GM18511 (cell line): ENCODE results near the gene DDX1.
"Not testable (repeated sequence)": the region's sequence is repeated elsewhere in the genome, so short reads cannot be mapped to it uniquely, and the experiment has no call there.

Experiments used
- ATAC-seq: cut with Tn5 transposase; IDR thresholded peaks from one replicate; pipeline ENCODE4 v1.9.1; 2021; ENCODE audit warnings: mild to moderate bottlenecking, moderate library complexity; ENCODE audit not compliant: unreplicated experiment

Gene DDX1

DNA sequence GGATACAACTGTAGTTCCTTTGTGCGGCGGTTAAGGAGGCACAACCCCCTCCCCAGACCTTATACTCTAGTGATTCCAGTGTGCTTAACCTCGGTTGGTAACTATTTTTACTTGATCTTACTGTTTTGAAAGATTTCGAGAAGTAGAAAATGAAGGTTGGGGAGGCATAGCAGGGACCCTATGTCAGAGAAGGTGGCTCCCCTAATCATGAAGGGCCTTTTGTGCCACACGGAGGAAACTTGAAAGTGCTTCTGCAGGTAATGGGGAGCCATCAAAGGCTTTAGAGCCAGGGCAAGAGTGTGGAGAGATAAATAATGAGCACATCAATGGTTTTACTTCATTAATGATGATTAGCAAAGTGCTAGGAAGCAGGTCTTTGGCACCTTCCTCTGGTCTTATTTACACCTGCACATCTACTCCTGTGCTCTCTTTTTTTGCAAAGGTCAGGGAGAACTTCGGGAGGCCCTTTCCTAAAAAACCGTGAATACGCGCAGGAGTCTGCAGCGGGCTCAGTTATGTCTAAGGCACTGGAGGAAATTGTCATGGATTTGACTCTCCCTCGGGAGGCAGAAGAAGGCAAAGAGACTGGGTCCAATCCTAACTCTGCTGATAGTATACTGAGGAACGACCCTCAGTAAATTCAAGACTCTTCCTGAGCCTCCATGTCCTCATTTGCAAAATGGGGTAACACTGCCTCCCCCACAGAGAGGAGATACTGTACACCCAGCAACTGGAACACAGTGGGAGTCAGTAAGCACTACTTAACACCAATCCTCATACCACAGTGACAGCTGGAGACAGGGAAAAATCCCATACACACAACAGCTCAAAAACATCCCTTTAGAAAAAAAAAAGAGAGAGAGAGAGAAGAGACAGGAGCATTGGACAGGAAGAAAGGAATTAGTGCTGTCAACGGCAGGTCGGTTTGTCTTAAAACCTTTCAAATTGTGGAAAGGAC, 81.6 kb downstream of the DDX1 start:
- no peak for ATAC-seq

DNA sequence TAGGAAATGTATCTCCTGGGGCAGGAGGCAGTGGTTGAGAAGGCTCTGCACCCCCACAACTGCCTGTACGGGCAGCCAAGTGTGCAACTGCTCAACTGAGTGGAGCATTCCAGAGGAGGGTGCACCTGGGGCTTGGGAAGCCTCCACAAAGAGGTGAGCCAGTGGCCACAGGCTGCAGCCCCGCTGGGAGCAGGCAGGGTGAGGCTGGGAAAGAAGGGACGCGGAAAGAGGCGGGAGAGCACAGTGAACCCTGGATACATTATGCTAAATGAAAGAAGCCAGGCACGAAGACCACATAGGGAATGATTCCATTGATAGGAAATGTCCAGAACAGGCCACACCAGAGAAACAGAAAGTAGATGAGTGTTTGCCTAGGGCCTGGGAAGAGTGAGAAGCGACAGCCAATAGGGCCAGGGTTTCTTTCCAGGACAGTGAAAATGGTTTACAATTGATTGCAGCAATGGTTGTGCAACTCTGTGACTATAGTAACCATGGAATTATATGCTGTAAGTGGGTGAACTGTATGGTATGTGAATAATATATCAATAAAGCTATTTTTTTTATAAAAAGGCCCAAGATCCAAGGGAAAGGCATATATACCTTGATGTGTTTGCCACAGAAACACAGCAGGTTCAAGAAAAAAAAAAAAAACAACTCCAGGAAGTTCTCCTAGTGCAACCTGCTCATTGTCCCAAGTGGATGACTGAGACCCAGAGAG, 82.4 kb downstream of the DDX1 start:
- no peak for ATAC-seq

DNA sequence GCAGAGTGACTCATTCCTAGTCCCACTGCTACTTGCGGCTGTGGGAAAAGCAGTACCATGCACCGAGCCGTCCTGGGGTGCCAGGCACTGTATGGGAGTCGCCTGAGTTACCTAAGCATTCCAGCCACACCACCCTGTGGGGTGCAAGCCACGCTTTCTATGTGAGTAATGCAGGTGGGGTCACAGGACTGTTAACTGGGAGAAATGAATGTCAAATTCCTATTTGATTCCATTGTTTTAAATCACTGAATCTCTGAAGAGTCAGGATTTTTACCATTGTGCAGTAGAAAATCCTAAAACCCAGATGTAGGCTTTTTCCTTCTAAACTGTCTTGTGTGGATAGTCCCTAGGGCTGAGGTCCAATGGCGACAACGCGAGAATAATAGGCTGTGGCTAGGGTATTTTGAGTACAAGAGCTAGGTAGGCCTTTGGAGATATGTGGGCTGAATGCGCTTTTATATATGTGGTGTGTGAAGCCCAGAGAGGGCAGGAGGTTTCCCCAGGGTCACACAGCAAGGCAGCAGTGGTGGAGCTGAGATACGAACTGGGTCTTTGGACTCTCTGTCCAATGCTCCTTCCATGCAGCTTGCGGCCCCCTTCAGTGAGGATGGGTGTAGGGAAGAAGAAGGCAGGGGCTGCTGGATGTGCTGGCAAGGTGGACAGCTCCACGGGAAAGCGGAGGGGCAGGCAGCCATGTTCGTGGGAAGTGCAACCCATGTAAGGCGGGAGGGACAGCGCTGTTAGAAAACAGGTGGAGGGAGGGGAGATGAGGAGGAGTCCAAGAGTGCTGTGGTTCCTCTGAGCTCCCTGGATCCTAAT, 83.2 kb downstream of the DDX1 start:
- ATAC-seq, result no peak

DNA sequence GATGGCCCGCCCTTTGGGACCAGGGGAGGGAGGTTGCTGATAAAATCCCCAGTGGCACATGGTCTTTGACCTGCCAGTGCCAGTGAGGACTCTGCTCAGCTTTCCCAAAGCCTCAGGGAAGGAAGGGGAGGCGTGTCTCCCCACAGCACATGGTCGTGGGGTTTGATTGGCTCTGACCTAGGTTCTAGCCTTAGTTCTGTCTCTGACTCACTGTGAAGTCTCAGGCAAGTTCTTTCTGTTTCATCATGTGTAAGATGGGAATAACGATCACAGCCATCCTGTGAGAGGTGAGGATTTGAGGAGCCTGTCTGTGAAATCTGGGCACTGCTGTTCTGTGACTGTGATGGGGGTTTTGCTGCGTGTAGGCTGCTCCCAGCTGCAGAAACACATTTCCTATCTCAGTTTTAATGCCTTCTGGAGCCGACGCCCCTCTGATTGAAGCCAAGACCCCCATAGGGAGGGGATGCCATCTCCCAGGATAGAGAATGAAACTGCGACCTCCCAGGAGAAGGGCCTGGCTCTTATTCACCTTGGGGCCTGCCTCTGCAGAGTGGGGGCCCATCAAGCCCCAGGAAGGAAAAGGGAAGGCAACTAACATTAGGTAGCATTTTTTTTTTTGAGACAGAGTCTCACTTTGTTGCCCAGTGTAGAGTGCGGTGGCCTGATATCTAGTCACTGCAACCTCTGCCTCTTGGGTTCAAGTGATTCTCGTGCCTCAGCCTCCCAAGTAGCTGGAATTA, 84.0 kb downstream of the DDX1 start:
- ATAC-seq, result no peak

DNA sequence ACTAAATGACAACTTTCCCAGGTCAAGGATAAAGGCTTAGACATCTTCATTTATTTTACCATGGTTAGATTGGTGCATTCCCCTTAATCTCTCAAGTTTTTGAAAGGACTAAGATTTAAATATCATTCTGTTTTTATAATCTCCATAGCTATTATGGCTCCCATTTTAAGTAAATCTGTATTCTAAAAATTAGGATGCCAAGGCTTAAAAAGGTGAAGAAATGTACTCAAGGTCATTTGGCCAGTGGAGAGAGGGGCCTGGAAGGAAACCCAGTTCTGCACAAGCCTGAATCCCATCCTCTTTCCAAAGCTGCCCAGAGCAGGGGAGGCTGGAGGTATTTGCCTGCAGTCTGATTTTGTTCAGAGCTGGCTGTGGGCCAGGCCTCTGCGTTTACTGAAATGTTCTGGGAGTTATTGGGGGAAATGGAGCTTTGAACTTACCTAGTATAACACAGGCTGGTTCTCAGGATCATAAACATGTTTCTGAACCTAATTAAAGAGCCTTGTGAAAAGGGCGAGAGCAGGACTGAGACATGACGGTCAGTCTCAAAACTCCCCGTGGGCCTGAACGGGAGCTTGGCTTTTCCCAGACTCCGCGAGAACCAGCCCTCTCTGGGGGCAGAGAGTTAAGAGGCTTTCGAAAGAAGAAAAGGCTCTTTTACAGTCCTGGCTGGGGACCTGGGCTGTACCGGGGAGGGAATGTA, 85.6 kb downstream of the DDX1 start:
- no peak for ATAC-seq

DNA sequence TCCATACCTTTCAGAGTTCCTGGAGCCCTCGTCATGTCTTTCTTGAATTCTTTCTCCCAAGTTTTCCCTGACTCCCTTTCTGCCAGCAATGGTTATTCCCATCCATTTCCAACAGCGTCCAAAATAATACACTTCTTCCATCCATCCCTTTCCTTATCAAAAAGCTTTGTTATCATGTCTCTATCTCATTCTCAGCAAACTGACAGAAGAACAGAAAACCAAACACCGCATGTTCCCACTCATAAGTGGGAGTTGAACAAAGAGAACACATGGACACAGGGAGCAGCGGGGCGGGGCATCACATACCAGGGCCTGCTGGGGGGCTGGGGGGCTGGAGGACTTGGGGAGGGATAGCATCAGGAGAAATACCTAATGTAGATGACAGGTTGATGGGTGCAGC, 86.7 kb downstream of the DDX1 start:
- ATAC-seq, result no peak

DNA sequence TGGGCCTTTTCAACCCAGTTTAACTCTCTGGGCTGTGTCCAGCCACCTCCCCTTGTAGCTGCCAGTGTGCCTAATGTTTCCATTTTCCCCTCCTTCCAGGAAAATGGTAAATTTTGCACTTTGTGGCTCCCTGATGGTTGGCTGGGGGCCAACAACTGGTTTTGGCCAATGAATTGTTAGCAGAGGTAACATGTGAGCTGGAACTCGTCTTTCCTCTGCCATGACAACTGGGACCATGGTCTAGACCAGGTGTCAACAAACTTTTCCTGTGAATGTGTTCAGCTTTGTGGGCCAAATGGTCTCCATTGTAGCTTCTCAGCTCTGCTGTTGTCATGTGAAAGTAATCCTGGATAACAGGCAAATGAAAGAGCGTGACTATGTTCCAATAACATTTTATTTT, 87.2 kb downstream of the DDX1 start:
- ATAC-seq, result no peak

DNA sequence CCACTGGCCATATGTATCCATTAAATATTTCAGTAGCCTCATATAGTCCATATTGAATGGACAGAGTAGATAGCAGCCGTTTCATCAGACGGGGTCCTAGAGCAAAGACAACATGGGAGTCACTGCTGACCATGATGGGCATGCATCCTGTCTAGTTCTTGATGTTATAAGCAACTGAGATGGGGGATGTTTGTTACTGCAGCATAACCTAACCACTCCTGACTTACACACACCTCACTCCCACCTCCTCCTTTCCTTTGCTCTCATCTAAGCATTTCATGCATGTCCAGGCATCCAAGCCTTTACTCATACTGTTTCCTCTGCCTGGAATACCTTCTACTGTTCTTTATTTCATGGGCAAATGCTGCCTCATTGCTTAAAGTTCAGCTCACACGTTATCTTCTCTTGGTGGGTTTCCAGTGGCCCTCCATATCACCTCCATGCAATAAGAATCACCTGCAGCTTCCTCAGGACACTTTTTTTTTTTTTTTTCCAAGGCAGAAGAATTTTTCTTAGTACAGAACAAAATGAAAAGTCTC, 87.8 kb downstream of the DDX1 start:
- ATAC-seq, result no peak

DNA sequence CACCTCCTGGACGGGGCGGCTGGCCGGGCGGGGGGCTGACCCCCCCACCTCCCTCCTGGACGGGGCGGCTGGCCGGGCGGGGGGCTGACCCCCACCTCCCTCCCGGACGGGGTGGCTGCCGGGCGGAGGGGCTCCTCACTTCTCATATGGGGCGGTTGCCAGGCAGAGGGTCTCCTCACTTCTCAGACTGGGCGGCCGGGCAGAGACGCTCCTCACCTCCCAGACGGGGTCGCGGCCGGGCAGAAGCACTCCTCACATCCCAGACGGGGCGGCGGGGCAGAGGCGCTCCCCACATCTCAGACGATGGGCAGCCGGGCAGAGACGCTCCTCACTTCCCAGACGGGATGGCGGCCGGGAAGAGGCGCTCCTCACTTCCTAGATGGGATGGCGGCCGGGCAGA, 88.5 kb downstream of the DDX1 start:
- ATAC-seq, result not testable (repeated sequence)
